PFSK-1 (cell line): ENCODE results near the gene DCHS1.

Source experiments
- FOXP2 ChIP-seq: optimal IDR thresholded peaks from 2 replicates; pipeline ENCODE3; 2011; ENCODE audit warnings: borderline replicate concordance, control low read depth, inconsistent platforms; ENCODE audit not compliant: insufficient read depth; ENCODE audit errors: extremely low read length, extremely low read depth
- POLR2AphosphoS5 ChIP-seq: IDR thresholded peaks from 2 replicates; pipeline ENCODE4 v1.6.1; 2012; ENCODE audit warnings: low read depth, mild to moderate bottlenecking, control low read depth, low read length, moderate library complexity
- REST ChIP-seq, 2 experiments: IDR thresholded peaks; 2 replicates each; pipeline versions ENCODE4 v1.6.1 to v1.8.0; 2011 to 2012; ENCODE audit warnings: low read depth in 2 of 2, low read length in 2 of 2, control low read depth in 1 of 2, inconsistent platforms in 1 of 2, mild to moderate bottlenecking in 1 of 2, moderate library complexity in 1 of 2; ENCODE audit not compliant: insufficient read depth in 1 of 2
- SIN3A ChIP-seq: IDR thresholded peaks from 2 replicates; pipeline ENCODE4 v1.6.1; 2012; ENCODE audit warnings: mild to moderate bottlenecking, low read length, moderate library complexity, borderline replicate concordance; ENCODE audit not compliant: insufficient read depth
- TAF1 ChIP-seq: IDR thresholded peaks from 2 replicates; pipeline ENCODE4 v1.6.1; 2012; ENCODE audit warnings: low read length, control low read depth, borderline replicate concordance; ENCODE audit not compliant: insufficient read depth

GRCh38 chr11:6682936-6683861, 27.6 kb upstream of the DCHS1 start, which contains the start of gene MRPL17:
- TF ChIP-seq REST (IDR thresholded peaks at IDR 0.05; ENCODE audit: insufficient read depth in 1 of 2, low read depth in 2 of 2, low read length in 2 of 2): peak; percentile 47 to 61; a peak in 2 of 4 replicates
- TF ChIP-seq POLR2AphosphoS5: peak; percentile 98
- peak; percentile 93 for TF ChIP-seq TAF1
- TF ChIP-seq FOXP2: peak; percentile 2
- peak; percentile 93; the same call in 1 of the 2 replicates for TF ChIP-seq SIN3A
